ENCODE results near the gene AXIN1. TPM values are rescaled to one million over a fixed set of nuclear protein-coding genes. Genes with fewer than 3 reads are reported as not detected.

AXIN1 gene
- total and polyA plus RNA-seq, 2 donors (not counting 3 experiments of a cell fraction or from before 2014, with no cell fraction given): 8.3 to 21.9 TPM

- TF ChIP-seq MYC (IDR thresholded peaks at IDR 0.05; ENCODE audit: low read depth, low read length) (no peak), POLR2AphosphoS5 (IDR thresholded peaks at IDR 0.05; ENCODE audit: insufficient read depth, low read depth, low read length) (no peak), EZH2 (IDR thresholded peaks at IDR 0.05; ENCODE audit: borderline replicate concordance, low read depth, low read length, severe bottlenecking) (no peak), CTCF (IDR thresholded peaks at IDR 0.05; ENCODE audit: extremely low read depth in 1 of 2, insufficient read depth in 1 of 2, low read depth in 1 of 2, low read length in 2 of 2) (no peak), FOS (IDR thresholded peaks at IDR 0.05; ENCODE audit: borderline replicate concordance, insufficient read depth, low read length) (no peak)
- no peak overlapping the region for H3K9ac ChIP-seq (replicated peaks; ENCODE audit: extremely low read depth, insufficient read depth, low read length)
- no peak for FAIRE-seq
- peaks cover 3% of the 10 kb centered on the region for H3K4me1 ChIP-seq (ENCODE audit: control insufficient read depth, extremely low read depth, insufficient read depth, low read length)
- CTCF ChIA-PET: no interaction called here
- no peaks in the 10 kb centered on the region for H4K20me1 ChIP-seq (replicated peaks; ENCODE audit: control insufficient read depth, extremely low read depth, insufficient read depth, low read length)
- no peak overlapping the region for H2AFZ ChIP-seq (ENCODE audit: low read depth, low read length)
- H3K4me2 ChIP-seq (ENCODE audit: insufficient read depth, low read length): no peak overlapping the region
- BruUV-seq (replicated peaks): no TSS peak
- no peaks in the 10 kb centered on the region for H3K9me1 ChIP-seq (replicated peaks; ENCODE audit: control insufficient read depth, extremely low read depth, insufficient read depth, low read length)
- intact Hi-C loops (cut with micrococcal nuclease) (no loop called here), dilution Hi-C loops (cut with MboI; ENCODE audit: extremely low pct_ligation_motif_present, low sequenced_read_pairs) (no loop called here)
- H3K9me3 ChIP-seq (replicated peaks; ENCODE audit: control insufficient read depth, insufficient read depth, low read length): no peaks in the 10 kb centered on the region
- H3K4me3 ChIP-seq (replicated peaks in 1 of 3; ENCODE audit: insufficient read depth in 1 of 3, low read depth in 1 of 3, low read length in 3 of 3): no peak overlapping the region
- no peaks in the 10 kb centered on the region for H3K36me3 ChIP-seq (ENCODE audit: control insufficient read depth in 2 of 2, extremely low read depth in 1 of 2, insufficient read depth in 2 of 2, low read length in 2 of 2)
- no peak overlapping the region for H3K27ac ChIP-seq (ENCODE audit: insufficient read depth, low read depth, low read length)
- H3K79me2 ChIP-seq (ENCODE audit: control insufficient read depth, insufficient read depth, low read length): no peaks in the 10 kb centered on the region
- POLR2A ChIA-PET: no interaction called here
- DNase-seq (ENCODE audit: low read depth, low spot score): no peak
- no peaks in the 10 kb centered on the region for H3K27me3 ChIP-seq (ENCODE audit: control insufficient read depth in 2 of 2, insufficient read depth in 2 of 2, low read length in 2 of 2)
Measured at GRCh38 chr16:273547-274421, 78.7 kb downstream of the AXIN1 start.

Data from endothelial cell of umbilical vein (primary cell).